Superior temporal gyrus (tissue), 1 donor: ENCODE data around the gene NOM1.

ENCODE experiments used
- DNase-seq: peaks from one replicate; pipeline ENCODE4 v3.0.0-alpha.2; 2016; ENCODE audit errors: extremely low spot score

NOM1 gene

GRCh38 chr7:157005456-157006204, 56.1 kb downstream of the NOM1 start:
- no peak for DNase-seq

GRCh38 chr7:157006205-157006747, 56.8 kb downstream of the NOM1 start:
- no peak for DNase-seq

- DNase-seq, result no peak
Observed at GRCh38 chr7:157006829-157007469, 57.4 kb downstream of the NOM1 start.

GRCh38 chr7:157007470-157008066, 58.1 kb downstream of the NOM1 start:
- no peak for DNase-seq

DNA sequence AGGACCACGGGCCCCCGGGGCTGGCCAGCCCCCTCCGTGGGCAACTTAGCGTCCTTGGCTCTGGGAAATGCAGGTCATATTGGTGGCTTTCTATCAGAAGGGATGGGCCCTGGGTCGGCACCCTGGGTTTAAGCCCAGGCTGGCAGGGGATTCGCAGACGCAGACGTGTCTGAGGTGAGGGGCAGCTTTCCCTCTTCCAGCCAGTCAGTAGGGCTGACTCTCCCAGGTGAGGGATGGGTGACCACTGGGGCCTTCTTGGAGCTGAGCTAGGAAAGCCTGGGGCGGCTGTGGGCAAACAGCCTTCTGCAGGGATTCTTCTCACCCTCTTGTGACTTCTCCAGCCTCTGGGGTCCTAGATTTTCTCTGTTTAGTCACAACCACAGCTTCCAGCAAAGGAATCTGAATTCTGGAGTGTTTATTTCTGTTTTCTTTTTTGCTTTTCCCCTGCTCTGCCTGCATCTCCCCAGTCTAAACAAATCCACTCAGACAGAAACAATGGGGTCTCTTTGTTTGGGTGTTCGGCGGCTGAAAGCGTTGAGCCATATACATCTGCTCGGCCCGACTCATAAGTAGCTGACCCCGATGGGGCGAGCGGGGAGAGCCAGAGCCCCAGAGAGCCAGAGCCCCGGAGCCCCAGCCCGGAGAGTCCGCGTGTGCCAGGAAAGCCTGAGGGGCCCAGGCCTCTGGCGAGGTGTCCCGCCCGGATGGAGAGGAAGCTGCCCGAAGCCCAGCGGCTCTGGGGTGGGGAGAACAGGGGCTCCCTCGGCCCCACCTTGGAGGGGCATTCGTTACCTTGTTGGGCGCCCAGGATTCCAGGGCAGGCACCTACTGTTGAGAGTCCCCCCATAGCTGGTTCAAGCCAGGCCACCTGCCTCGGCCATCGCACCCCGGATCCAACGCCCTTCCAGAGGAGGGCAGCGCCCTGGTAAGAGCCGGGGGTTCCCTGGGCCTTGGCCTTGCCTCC, 59.0 kb downstream of the NOM1 start:
- DNase-seq, result no peak

DNA sequence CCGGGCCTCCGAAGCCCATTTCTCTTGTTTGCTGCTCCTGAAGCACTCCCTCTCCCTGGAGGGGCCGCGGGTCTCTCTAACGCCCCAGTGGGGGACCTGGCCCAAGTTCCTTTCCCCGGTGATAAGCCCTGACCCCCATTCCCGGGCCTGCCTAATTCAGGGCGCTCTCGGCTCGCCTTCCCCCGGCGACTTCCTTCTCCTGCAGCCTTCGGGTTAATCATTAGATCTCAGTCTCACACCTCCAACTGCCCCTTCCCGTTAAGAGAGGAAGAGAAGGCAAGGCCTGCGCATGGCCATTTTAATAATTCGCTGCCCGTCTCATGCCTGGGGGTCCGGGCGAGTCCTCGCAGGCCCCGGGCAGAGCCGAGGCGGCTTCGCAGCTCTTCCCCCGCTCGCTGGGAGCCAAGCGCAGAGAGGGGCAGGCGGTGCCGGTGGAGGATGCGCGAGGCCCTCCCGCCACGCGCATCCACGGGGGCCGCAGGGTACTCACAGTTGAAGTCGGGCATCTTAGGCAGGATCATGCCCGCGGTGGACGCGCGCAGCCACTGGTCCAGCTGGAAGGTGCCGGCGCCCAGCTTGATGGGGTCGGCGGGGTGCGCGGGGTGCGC, 59.8 kb downstream of the NOM1 start:
- DNase-seq, result no peak

DNA sequence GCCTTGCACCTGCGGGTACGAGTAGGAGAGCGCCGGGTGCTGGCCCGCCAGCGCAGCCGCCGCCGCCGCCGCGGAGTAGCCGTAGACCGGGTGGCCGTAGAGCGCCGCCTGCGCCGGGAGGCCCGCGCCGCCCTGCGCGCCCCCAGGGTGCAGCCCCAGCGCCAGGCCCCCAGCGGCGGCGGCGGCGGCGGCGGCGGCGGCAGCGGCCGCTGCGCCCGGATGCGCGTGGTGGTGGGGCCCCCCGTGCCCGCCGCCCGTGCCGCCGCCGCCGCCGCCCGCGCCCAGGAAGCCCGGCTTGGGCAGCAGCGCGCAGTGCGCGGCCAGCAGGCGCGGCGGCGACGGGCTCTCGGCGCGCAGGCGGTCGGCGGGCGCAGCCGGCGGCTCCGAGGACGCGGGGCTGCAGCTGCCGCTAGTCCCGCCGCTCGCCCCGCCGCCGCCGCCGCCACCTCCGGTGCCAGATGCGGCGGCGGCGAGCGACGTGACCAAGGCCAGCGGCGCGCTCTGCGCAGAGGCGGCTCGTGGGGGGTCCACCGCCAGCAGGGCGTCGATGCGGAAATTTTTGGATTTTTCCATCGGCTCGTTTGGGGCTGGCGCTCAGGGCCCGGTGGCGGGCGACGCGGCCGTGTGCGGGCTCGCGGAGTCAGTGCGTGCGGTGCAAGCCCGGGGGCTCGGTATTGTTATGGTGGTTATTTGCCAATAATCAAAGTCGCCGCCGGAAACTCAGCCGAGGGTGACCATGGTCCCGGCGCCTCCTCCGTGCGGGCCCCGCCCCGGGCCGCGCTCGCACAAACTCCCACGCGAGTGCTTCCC, 60.5 kb downstream of the NOM1 start:
- DNase-seq, result no peak

GRCh38 chr7:157010588-157011332, 61.2 kb downstream of the NOM1 start, which contains the start of gene MNX1:
Gene MNX1, minus strand, starts transcription at chr7:157010663. Its CDS starts 313 bp downstream, at chr7:157010350.
- DNase-seq, result no peak

DNA sequence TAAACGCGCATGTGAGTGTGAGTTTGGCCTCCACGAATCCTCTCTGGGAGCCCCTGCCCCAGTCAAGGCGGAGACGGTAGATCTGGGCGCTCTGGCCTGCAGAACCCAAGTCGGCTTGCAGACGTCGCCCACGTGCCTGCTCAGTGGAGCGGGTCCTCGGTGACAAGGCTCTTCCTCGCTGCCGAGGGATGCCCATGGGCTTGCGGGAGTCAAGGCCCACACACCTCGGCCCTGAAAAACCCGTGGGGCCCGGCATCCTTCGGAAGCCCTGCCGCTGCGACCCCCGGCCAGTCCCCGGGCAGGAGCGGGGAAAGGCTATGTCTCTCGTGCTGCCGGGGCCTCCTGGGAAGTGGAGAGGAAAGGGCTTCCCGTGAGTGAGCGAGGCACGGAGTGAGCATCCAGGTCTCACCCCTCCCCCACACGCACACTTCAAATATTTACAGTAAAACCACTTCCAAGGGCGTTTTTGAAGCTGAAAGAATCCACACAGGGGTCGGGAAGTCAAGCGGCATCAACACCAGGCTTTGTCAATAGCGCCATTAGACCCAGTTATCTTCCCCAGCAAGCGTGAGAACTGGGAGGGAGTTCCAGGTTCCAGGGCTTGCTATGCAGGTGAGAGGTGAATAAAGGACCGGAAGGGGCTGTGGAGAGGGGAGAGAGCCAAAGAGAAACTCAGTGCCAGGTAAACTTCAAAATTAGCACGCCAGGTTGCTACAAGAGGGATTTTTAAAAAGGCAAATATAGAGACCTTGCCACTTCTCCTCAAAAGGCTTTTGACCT, 62.0 kb downstream of the NOM1 start:
- no peak for DNase-seq

DNA sequence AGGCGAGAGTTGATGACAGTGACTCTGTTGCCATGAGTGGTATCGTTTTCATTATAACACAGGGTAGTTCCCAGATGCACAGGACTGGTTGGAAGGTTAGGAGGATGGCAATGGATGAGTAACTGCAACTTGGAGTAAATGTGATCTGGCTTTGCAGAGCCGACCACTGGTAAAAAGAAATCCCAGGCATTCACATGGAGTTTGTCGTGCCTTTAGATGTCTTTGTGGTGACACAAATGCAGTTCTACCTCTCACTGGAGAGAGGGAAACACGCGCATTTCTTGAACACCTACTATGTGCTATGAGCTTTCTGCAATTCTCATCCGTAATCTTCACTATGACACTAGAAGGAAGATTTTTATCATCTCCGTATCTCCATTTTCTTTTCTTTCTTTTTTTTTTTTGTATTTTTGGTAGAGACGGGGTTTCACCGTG, 62.6 kb downstream of the NOM1 start:
- no peak for DNase-seq

DNA sequence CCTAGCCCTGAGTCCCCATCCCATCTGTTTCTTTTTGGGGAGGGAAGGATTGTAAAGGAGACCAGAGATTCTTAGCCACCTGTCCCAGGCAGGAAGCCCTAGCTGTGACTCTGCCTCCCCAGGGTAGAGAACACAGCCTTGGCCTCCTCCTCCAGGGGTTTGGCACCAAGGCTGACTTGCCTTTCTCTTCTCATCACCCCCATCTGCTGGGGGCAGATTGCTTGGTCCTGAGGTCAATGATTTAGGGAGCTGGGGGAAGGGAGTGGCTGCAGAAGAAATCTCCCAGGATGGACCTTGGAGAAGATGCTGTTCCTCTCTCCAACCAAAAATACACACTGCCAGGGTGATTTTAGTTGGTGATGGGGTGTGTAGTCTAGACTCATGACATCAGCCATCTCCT, 63.6 kb downstream of the NOM1 start:
- no peak for DNase-seq

DNA sequence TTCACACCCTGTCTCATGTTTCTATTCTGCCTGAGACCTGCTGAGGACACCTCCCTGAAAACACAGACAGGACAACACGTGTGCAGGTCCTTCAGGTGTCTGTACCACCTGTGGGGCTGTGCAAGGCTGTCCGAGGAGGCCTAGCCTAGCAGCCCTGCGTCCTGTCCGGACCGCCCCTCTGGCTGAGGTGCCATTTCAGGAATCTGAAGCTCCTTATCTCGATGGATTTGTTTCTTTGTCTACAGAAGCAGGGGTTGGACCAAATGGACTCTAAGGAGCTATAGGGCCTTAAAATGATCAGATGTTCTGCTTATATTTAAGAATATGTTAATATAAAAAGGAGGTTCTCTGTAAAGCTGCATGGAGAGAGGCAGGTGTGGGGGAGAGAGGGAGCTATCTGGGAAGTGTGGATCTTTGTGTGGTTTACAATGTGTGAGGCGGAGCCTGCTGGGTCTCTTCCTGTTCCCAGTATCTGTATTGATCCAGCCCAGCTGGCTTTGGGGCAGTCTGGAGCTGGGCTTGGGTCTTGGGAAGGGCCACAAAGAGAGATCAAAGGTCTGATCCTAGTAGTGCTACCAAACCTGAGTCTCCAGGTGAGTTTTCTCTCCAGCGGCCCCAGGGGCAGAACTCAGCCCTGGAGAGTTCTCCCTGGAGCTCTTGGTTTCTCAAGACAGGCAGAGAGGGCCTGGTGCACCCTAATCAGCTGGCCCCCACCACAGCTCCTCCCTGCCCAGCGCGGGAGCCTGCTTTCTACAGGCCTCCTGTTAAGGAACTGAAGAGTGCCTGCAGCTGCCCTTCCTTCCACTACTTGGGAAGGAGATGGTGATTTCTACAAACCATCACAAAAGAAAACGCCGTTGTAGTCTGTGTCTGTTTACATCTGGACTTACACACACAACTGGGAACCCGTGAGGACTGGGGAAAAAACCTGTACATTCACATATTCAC, 64.4 kb downstream of the NOM1 start:
- no peak for DNase-seq

- DNase-seq, result no peak
Observed at GRCh38 chr7:157014635-157015555, 65.4 kb downstream of the NOM1 start.

DNA sequence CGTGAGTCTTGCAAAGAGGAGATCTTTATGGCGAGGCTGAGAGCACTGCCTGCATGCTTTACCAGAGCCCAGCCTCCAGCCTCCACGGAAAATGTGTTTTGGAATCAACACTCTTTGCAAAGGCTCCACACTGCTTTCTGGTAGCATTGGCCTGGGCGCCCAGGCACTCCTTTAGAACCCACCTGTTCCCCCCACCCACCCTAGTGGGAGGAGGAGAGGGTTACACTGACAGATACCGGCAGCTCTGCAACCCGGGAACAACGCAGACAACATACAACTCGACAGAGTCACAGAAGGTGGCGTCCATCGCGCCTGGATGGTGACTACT, 66.5 kb downstream of the NOM1 start:
- no peak for DNase-seq

GRCh38 chr7:157016352-157017041, 67.0 kb downstream of the NOM1 start:
- DNase-seq, result no peak

GRCh38 chr7:157017149-157017548, 67.6 kb downstream of the NOM1 start:
- no peak for DNase-seq
